Measurements from ENCODE around the gene POLRMT.

- TF ChIP-seq NFATC4 (CRISPR knock-in tag; IDR thresholded peaks at IDR 0.05) = no peak
- TF ChIP-seq SP1 (CRISPR knock-in tag; conservative IDR thresholded peaks at IDR 0.05) = no peak
- no peak for TF ChIP-seq CTCF (IDR thresholded peaks at IDR 0.05)
- TF ChIP-seq FOXJ3 (CRISPR knock-in tag; IDR thresholded peaks at IDR 0.05; ENCODE audit: borderline replicate concordance) = no peak
- TF ChIP-seq NR2C2 (CRISPR knock-in tag; IDR thresholded peaks at IDR 0.05) = no peak
Measured at GRCh38 chr19:616062-616700, 17.2 kb downstream of the POLRMT start.
